Neural cell (in vitro differentiated cells): ENCODE measurements around the gene IGBP1.

Source experiments
- EZH2 ChIP-seq: fragments of 200-600, 300-800 bp; shearing (Covaris generic), sonication (generic); IDR thresholded peaks from 2 replicates; pipeline ENCODE4 v1.6.1; 2014; ENCODE audit warnings: antibody characterized with exemption, low read length, borderline replicate concordance, mild to moderate bottlenecking; ENCODE audit not compliant: insufficient read depth, poor library complexity, severe bottlenecking
- MXI1 ChIP-seq: fragments of 450-650 bp; conservative IDR thresholded peaks from 2 replicates; pipeline ENCODE4 v1.6.1; 2014; ENCODE audit warnings: antibody characterized with exemption, mild to moderate bottlenecking; ENCODE audit not compliant: poor library complexity, severe bottlenecking
- POLR2AphosphoS5 ChIP-seq: IDR thresholded peaks from 2 replicates; pipeline ENCODE4 v1.6.1; 2012
- RAD21 ChIP-seq: fragments of 450-650 bp; conservative IDR thresholded peaks from 2 replicates; pipeline ENCODE4 v1.6.1; 2014; ENCODE audit warnings: antibody characterized with exemption, mild to moderate bottlenecking, moderate library complexity
- SMC3 ChIP-seq: fragments of 450-650 bp; conservative IDR thresholded peaks from 2 replicates; pipeline ENCODE4 v1.6.1; 2014; ENCODE audit warnings: antibody characterized with exemption, mild to moderate bottlenecking, moderate library complexity; ENCODE audit not compliant: poor library complexity
- TF ChIP-seq, protein P1 (sequence below): fragments of 450-650 bp; IDR thresholded peaks from 2 replicates; pipeline ENCODE4 v1.5.1; 2014; ENCODE audit warnings: antibody characterized with exemption, mild to moderate bottlenecking, moderate library complexity; ENCODE audit not compliant: poor library complexity, severe bottlenecking
- TF ChIP-seq, protein P2 (sequence below): IDR thresholded peaks from 2 replicates; pipeline ENCODE4 v1.6.1; 2012; ENCODE audit warnings: borderline replicate concordance

DNA sequence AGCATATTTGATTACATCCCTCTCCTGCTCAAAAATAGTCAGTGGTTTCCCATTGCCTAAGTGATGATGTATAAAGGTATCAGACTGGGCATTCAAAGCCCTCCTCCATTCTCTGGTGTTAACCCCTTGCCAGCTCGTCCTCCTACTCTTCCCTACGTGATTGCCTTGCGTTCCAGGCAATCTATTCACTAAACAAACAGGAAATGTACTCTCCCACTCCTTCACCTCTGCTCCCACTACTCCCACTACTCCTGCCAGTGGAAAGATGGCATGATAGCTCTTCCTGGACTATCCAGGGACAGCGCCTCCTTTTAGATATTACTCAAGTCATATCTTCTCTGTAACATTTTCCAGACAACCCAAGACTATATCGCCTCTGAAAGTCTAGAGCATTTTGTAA lies 49.8 kb downstream of the IGBP1 start:
- TF ChIP-seq MXI1: no peak
- TF ChIP-seq EZH2: no peak
- TF ChIP-seq, protein P1, sequence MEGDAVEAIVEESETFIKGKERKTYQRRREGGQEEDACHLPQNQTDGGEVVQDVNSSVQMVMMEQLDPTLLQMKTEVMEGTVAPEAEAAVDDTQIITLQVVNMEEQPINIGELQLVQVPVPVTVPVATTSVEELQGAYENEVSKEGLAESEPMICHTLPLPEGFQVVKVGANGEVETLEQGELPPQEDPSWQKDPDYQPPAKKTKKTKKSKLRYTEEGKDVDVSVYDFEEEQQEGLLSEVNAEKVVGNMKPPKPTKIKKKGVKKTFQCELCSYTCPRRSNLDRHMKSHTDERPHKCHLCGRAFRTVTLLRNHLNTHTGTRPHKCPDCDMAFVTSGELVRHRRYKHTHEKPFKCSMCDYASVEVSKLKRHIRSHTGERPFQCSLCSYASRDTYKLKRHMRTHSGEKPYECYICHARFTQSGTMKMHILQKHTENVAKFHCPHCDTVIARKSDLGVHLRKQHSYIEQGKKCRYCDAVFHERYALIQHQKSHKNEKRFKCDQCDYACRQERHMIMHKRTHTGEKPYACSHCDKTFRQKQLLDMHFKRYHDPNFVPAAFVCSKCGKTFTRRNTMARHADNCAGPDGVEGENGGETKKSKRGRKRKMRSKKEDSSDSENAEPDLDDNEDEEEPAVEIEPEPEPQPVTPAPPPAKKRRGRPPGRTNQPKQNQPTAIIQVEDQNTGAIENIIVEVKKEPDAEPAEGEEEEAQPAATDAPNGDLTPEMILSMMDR: no peak
- TF ChIP-seq, protein P2, sequence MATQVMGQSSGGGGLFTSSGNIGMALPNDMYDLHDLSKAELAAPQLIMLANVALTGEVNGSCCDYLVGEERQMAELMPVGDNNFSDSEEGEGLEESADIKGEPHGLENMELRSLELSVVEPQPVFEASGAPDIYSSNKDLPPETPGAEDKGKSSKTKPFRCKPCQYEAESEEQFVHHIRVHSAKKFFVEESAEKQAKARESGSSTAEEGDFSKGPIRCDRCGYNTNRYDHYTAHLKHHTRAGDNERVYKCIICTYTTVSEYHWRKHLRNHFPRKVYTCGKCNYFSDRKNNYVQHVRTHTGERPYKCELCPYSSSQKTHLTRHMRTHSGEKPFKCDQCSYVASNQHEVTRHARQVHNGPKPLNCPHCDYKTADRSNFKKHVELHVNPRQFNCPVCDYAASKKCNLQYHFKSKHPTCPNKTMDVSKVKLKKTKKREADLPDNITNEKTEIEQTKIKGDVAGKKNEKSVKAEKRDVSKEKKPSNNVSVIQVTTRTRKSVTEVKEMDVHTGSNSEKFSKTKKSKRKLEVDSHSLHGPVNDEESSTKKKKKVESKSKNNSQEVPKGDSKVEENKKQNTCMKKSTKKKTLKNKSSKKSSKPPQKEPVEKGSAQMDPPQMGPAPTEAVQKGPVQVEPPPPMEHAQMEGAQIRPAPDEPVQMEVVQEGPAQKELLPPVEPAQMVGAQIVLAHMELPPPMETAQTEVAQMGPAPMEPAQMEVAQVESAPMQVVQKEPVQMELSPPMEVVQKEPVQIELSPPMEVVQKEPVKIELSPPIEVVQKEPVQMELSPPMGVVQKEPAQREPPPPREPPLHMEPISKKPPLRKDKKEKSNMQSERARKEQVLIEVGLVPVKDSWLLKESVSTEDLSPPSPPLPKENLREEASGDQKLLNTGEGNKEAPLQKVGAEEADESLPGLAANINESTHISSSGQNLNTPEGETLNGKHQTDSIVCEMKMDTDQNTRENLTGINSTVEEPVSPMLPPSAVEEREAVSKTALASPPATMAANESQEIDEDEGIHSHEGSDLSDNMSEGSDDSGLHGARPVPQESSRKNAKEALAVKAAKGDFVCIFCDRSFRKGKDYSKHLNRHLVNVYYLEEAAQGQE: no peak
- TF ChIP-seq POLR2AphosphoS5: no peak
- TF ChIP-seq RAD21: no peak
- TF ChIP-seq SMC3: no peak
